GM13976 (cell line): Measurements from ENCODE around the gene DNAH9.

Source experiments
- DNase-seq: peaks from one replicate; pipeline ENCODE4 v3.0.0; 2012; ENCODE audit warnings: low spot score
- in situ Hi-C: fragments of 300-500 bp; cut with MboI; formaldehyde crosslinking; loops from one replicate; pipeline ENCODE4 v1.12.0; 2022; ENCODE audit warnings: low sequenced_read_pairs, mixed read lengths, inconsistent platforms; ENCODE audit not compliant: unreplicated experiment
- TF ChIP-seq, protein P1 (sequence below): IDR thresholded peaks from 2 replicates; pipeline ENCODE4 v1.5.1; 2012; ENCODE audit warnings: borderline replicate concordance, mild to moderate bottlenecking; ENCODE audit not compliant: insufficient read depth; ENCODE audit errors: extremely low read depth, missing control alignments, control extremely low read depth

DNAH9 gene

GRCh38 chr17:11644265-11645212 is 46.3 kb downstream of the DNAH9 start:
- in situ Hi-C loops: loop anchor here (25.0 kb wide), 1 partner anchor 757 kb away; no protein-coding TSS in a partner anchor
- peak; percentile 60 for DNase-seq
- TF ChIP-seq, protein P1, sequence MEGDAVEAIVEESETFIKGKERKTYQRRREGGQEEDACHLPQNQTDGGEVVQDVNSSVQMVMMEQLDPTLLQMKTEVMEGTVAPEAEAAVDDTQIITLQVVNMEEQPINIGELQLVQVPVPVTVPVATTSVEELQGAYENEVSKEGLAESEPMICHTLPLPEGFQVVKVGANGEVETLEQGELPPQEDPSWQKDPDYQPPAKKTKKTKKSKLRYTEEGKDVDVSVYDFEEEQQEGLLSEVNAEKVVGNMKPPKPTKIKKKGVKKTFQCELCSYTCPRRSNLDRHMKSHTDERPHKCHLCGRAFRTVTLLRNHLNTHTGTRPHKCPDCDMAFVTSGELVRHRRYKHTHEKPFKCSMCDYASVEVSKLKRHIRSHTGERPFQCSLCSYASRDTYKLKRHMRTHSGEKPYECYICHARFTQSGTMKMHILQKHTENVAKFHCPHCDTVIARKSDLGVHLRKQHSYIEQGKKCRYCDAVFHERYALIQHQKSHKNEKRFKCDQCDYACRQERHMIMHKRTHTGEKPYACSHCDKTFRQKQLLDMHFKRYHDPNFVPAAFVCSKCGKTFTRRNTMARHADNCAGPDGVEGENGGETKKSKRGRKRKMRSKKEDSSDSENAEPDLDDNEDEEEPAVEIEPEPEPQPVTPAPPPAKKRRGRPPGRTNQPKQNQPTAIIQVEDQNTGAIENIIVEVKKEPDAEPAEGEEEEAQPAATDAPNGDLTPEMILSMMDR: peak; percentile 57

- TF ChIP-seq, protein P1: no peak
- in situ Hi-C loops: loop anchor here (25.0 kb wide), 1 partner anchor 758 kb away; no protein-coding TSS in a partner anchor
- no peak for DNase-seq
These were observed 47.2 kb downstream of the DNAH9 start for GRCh38 chr17:11645426-11645825.

DNA sequence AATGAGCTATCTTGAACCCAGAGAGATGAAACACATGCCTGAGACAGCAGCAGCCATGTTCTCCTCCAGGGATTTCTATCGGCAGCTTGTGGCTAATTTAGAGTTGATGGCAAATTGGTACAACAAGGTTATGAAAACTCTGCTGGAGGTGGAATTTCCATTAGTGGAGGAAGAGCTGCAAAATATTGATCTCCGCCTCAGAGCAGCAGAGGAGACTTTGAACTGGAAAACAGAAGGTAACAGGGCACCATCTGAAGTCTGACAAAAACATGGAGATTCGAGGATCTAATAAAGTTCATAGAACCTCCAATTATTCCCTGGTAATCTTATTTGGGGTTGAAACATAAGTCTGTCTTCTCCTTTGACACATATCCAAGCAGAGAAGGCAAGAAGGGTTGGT is 52.8 kb downstream of the DNAH9 start:
- in situ Hi-C loops: no loop called here
- TF ChIP-seq, protein P1: no peak
- no peak for DNase-seq

GRCh38 chr17:11668618-11669017 is 70.3 kb downstream of the DNAH9 start:
- TF ChIP-seq, protein P1: no peak
- in situ Hi-C loops: no loop called here
- no peak for DNase-seq

DNA sequence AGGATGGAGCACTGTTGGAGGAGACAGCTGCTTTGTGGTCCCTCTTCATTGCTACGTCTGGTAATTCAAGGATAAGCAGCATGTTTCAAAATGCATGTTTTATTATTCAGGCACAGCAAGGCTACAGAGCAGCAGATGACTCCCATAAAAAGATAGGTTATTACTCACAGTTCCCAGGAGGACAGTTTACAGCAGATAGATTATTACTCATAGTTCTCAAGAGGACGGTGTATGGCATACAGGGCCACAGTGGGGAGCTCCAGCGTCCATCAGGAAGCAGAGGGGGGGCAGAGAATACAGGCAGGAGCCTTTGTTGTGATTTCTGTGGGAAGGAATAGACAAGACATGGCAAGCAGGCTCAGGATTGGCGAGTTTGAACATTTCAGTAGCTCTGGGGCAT is 72.9 kb downstream of the DNAH9 start:
- in situ Hi-C loops: no loop called here
- DNase-seq: no peak

GRCh38 chr17:11682646-11683045 is 84.4 kb downstream of the DNAH9 start:
- in situ Hi-C loops: no loop called here
- TF ChIP-seq, protein P1: no peak
- no peak for DNase-seq

More for the DNA sequence above, 72.9 kb downstream of the DNAH9 start:
- TF ChIP-seq, protein P1: no peak
